ENCODE measurements around the gene FZD8.

DNA sequence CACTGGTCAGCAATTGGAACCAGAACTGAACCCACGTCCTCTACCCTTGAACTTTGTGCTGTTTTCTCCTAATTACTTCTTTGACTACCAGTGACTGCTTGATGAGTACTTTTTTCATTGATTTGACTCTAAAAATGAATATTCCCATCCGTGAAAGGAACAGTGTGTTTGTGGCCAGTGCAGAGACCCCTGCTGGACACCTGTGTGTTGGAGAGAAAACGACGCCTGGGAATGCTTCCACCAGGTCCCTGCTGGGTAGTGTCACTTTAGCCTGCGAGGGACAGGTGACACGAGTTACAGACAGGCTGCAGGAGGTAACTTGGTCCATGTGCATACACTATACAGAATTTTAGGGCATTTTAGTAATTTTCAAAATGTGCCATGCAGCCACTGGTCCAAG lies 43.7 kb downstream of the FZD8 start:
- TF ChIP-seq GATA3 (IDR thresholded peaks at IDR 0.05; ENCODE audit: low read depth, low read length) (no peak), GATA2 (IDR thresholded peaks at IDR 0.05; ENCODE audit: low read depth, low read length) (no peak)
